ENCODE measurements around the gene SLC25A43. TPM values are rescaled to one million over a fixed set of nuclear protein-coding genes. Genes with fewer than 3 reads are reported as not detected.

Gene SLC25A43
- total RNA-seq, 4 donors from 2014 or later: 0.87 to 2.7 (median 1.8) TPM

DNA sequence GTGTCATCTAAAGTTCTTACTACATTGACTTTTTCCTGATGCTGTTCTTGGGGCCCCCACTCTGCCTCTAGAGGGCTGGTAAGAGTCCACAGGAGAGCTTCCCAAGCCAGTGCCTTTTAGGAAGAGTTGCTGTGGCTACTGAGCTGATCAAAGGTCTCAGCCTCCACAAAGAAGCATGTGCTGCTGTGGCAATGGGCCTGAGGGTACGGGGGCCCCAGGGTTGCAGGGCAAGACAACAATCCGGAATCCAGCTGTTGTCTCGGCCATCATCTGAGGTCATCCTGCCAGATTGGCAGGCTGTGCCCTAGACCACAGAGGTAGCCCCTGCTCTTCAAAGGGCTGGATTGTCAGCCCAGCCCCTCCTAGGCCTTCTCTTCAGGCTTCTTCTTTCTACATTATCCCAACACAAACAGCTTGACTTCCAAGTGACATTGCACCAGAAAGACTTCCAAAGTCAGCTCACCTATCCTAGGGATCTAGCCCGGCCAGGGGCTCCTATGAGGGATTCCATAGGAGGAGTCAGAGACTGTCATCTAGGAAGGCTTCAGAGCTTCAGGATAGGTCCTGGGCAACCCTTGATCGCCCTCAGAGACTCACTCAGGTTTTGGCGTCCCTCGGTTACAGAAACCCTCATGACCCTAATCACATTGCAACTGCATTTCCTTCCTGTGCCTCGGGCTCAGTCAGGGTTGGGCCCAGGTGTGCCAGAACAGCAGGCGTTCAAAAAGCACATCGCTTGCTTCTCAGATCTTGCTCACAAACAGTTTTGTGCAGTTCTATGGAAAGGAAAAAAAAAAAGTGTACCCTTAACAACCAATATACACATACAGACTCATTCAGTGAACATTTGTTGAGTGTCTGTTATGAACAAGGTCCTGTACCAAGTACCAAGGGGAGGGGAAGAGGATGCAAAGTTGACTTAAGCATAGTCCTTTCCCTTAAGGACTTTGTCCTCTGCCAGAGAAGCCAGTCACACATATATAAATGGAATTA is 96.9 kb downstream of the SLC25A43 start:
- ATAC-seq (no peak), DNase-seq (no peak)
- no peaks in the 10 kb centered on the region for H3K4me1 ChIP-seq
- in situ Hi-C loops (cut with MboI; ENCODE audit: low sequenced_read_pairs in 4 of 4) (no loop called here), intact Hi-C loops (cut with DNase I; ENCODE audit: low total_unique reads) (no loop called here)
- H3K27ac ChIP-seq: no peak overlapping the region
- no peaks in the 10 kb centered on the region for H3K27me3 ChIP-seq
- no peaks in the 10 kb centered on the region for H3K9me3 ChIP-seq
- TF ChIP-seq, protein P1, sequence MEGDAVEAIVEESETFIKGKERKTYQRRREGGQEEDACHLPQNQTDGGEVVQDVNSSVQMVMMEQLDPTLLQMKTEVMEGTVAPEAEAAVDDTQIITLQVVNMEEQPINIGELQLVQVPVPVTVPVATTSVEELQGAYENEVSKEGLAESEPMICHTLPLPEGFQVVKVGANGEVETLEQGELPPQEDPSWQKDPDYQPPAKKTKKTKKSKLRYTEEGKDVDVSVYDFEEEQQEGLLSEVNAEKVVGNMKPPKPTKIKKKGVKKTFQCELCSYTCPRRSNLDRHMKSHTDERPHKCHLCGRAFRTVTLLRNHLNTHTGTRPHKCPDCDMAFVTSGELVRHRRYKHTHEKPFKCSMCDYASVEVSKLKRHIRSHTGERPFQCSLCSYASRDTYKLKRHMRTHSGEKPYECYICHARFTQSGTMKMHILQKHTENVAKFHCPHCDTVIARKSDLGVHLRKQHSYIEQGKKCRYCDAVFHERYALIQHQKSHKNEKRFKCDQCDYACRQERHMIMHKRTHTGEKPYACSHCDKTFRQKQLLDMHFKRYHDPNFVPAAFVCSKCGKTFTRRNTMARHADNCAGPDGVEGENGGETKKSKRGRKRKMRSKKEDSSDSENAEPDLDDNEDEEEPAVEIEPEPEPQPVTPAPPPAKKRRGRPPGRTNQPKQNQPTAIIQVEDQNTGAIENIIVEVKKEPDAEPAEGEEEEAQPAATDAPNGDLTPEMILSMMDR (IDR thresholded peaks at IDR 0.05 in 4 of 5, conservative IDR thresholded peaks at IDR 0.05 in 1 of 5): no peak
- TF ChIP-seq POLR2A (IDR thresholded peaks at IDR 0.05): no peak
- no peak overlapping the region for H3K4me3 ChIP-seq
- H3K36me3 ChIP-seq: no peaks in the 10 kb centered on the region

DNA sequence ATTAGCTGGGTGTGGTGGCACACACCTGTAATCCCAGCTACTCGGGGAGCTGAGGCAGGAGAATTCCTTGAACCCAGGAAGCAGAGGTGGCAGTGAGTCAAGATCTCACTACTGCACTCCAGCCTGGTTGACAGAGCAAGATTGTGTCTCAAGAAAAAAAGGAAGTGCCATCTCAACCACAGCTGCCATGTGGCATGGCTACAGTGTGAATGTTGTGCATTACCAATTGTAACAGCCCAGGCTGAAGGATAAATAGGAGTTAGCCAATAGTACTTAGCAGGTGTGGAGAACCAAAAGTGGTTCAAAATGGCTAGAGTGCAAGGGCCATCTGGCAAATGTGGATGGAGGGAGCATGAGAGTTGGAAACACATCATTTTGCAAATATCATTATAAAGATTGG is 98.0 kb downstream of the SLC25A43 start:
- Histone ChIP-seq H3K4me3 (no peak overlapping the region), H3K27me3 (no peaks in the 10 kb centered on the region), H3K9me3 (no peaks in the 10 kb centered on the region), H3K4me1 (no peaks in the 10 kb centered on the region), H3K27ac (no peak overlapping the region), H3K36me3 (no peaks in the 10 kb centered on the region)
- TF ChIP-seq, protein P1 (IDR thresholded peaks at IDR 0.05 in 4 of 5, conservative IDR thresholded peaks at IDR 0.05 in 1 of 5): no peak
- TF ChIP-seq POLR2A (IDR thresholded peaks at IDR 0.05): no peak
- DNase-seq (no peak), ATAC-seq (no peak)
- in situ Hi-C loops (cut with MboI; ENCODE audit: low sequenced_read_pairs in 4 of 4) (no loop called here), intact Hi-C loops (cut with DNase I; ENCODE audit: low total_unique reads) (no loop called here)

DNA sequence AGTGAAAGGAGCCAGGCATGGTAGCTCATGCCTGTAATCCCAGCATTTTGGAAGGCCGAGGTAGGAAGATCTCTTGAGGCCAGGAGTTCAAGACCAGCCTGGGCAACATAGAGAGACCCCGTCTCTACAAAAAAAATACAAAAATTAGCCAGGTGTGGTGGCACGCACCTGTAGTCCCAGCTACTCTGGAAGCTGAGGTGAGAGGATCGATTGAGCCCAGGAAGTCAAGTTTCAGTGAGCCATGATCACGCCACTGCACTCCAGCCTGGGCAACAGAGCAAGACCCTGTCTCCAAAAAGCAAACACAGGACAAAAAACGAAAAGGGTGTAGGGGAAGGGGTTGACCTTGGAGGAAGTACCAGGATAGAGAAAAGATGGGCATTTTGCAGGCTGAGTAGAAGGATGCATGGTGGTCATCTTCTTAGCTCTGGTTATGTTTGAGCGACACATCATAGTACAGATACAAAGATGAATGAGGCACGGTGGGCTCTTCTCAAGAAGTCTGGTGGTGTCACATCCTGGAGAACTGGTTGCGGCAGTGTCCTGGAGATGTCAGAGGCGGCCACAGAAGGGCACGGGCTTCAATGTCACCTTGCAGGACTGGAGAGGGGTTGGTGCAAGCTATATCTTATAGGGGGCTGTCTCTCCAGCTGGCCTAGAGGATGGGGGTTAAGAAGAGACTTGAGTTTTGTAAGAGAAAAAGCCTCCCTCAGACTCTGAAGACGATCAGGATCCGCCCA is 101.1 kb downstream of the SLC25A43 start:
- no peaks in the 10 kb centered on the region for H3K9me3 ChIP-seq
- DNase-seq: no peak
- no peaks in the 10 kb centered on the region for H3K36me3 ChIP-seq
- no peak for ATAC-seq
- intact Hi-C loops (cut with DNase I; ENCODE audit: low total_unique reads): no loop called here
- H3K27me3 ChIP-seq: no peaks in the 10 kb centered on the region
- no peak overlapping the region for H3K4me3 ChIP-seq
- TF ChIP-seq POLR2A (IDR thresholded peaks at IDR 0.05): no peak
- TF ChIP-seq, protein P1 (IDR thresholded peaks at IDR 0.05 in 4 of 5, conservative IDR thresholded peaks at IDR 0.05 in 1 of 5): no peak
- H3K4me1 ChIP-seq: no peaks in the 10 kb centered on the region
- in situ Hi-C loops (cut with MboI; ENCODE audit: low sequenced_read_pairs in 4 of 4): loop anchor here in 1 of 4 donors (25.0 kb wide), 1 partner anchor 237 kb away; no protein-coding TSS in a partner anchor
- no peak overlapping the region for H3K27ac ChIP-seq

DNA sequence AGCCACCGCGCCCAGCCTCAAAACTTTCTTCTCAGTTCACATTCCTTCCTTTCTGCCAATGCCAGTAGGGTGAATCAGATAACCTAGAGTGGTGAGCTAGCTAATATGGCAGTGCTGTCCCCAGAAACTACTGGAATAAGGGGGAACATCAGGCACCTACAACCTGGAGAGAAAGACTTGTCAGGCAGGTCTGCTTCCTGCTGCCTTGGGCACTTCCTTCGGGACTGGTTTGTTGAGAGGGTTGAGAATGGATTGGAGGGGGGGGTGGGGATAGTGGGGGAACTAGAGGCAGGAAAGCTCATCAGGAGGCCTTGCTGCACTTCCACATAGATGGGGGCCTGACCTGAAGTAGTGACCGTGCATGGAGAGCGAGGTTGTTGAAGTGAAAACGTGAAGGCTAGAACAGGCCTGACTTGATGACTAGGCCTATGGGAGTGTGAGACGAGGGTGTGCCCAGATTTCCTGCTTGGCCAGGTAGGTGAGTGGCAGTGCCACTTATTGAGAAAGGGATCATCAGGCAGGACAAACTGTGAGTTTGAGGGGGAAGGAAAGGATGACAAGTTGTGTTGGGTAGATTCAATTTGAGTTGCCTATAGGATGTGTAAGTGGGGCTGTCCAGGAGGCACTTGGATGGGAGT is 102.5 kb downstream of the SLC25A43 start:
- H3K36me3 ChIP-seq: no peaks in the 10 kb centered on the region
- H3K27ac ChIP-seq: no peak overlapping the region
- ATAC-seq (no peak), DNase-seq (no peak)
- intact Hi-C loops (cut with DNase I; ENCODE audit: low total_unique reads) (no loop called here), in situ Hi-C loops (cut with MboI; ENCODE audit: low sequenced_read_pairs in 4 of 4) (loop anchor here in 1 of 4 donors (25.0 kb wide), 1 partner anchor 236 kb away; no protein-coding TSS in a partner anchor)
- no peak for TF ChIP-seq POLR2A (IDR thresholded peaks at IDR 0.05)
- TF ChIP-seq, protein P1 (IDR thresholded peaks at IDR 0.05 in 4 of 5, conservative IDR thresholded peaks at IDR 0.05 in 1 of 5): no peak
- H3K4me3 ChIP-seq: no peak overlapping the region
- H3K27me3 ChIP-seq: no peaks in the 10 kb centered on the region
- H3K4me1 ChIP-seq: no peaks in the 10 kb centered on the region
- H3K9me3 ChIP-seq: no peaks in the 10 kb centered on the region

All from gastrocnemius medialis (tissue), 4 donors.